DND-41 (cell line): ENCODE data around the gene SLC5A9.

Experiments
- CTCF ChIP-seq: IDR thresholded peaks from 2 replicates; pipeline ENCODE4 v1.5.1; 2012; ENCODE audit warnings: borderline replicate concordance, low read length, moderate library complexity, mild to moderate bottlenecking; ENCODE audit not compliant: poor library complexity, severe bottlenecking; ENCODE audit errors: extremely low read depth
- EZH2 ChIP-seq: IDR thresholded peaks from 3 replicates; pipeline ENCODE4 v1.6.1; 2012; ENCODE audit warnings: borderline replicate concordance, low read depth, mild to moderate bottlenecking, moderate library complexity, low read length, inconsistent platforms; ENCODE audit not compliant: severe bottlenecking

- TF ChIP-seq CTCF (no peak), EZH2 (no peak)
Measured at GRCh38 chr1:48177257-48177656, 45.3 kb upstream of the SLC5A9 start.
